NCI-H128 (cell line): ENCODE results near the gene RGS11.

Experiments used
- DNase-seq: peaks from one replicate; lab custom pipeline; 2025; ENCODE audit not compliant: unreplicated experiment; lab: John Stamatoyannopoulos, UW

RGS11 gene

DNA sequence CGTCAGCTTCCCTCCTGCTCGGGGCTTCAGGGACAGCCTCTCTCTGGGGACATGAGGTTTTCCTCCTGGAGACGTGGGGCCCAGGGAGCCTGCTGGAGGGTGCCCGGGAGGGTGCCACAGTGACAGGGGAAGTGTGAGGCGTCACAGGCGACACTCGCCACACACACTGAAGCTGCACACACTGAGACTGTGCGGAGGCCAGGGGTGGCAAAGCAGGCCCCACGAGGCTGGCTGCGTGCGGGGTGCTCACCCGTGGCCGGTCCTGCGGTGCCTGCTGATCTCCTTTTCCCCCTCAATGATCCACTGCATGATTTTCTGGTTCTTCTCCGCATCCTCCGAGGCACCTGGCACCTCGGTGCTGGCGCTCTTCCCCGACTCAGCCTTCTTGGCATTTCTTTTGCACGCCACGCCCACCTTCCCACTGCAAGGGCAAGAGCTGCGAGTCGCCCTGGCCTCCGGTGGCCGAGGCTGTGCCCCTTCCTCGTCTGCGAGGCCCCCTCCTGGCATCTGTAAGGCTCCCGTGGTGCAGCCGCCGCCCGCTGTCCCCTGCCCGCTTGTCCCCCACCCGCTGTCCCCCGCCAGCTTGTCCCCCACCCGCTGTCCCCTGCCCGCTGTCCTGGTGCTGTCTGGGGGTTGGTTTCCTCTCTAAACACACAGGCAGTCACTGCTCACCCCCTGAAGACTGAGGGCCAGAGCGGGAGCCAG lies 21.2 kb upstream of the RGS11 start:
- no peak for DNase-seq

DNA sequence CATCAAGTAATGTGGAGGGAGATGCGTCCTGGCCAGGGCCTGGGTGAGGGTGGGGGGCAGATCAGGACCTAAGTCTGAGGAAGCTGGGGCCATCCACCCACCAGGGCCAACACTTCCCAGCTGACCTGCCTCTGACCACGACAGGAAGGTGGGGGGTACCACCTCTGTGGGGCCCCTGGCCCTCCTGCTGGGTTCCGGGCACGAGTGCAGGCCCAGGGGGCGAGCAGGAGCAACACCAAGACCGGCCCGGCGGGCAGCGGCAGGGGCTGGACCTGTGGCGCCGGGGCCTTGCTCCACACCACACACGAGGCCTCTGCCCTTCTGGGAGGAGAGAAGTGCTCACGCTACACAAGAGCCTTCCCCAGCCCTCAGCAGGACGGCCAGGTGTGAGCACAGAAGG lies 20.5 kb upstream of the RGS11 start:
- no peak for DNase-seq

DNA sequence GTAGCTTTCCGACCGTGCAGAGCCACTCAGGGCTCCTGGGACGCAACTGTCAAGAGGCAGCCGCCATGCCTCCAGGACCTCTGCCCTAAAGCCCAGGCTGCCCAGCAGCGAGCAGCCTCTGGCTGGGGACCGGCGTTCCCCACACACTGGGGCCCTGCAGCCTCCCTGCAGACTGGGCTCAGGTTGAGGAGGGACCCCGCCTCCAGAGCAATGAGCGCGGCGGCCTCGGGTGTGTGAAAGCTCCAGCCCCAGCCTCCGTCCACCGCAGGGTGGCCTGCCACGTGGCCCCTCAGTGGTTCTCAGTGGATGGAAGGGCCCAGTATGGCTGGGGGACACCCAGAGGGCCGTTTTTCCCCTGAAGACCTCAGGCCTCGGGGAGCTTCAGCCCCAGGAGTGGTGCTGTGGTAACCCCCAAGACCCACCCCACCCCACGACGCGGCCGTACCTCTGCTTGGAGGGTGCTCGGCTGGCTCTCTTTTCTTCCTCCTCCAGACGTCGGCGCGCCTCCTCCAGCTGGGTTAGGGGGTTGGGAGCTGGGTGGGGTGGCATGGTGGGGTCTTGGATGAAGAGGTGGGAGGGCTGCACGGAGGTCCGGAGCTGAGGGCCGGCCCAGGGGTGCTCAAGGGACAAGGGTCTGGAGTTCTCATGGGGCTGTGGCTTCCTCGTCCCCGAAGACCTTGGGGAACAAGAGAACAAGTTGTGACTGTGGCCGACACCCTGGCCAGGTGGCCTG lies 17.5 kb upstream of the RGS11 start:
- no peak for DNase-seq

DNA sequence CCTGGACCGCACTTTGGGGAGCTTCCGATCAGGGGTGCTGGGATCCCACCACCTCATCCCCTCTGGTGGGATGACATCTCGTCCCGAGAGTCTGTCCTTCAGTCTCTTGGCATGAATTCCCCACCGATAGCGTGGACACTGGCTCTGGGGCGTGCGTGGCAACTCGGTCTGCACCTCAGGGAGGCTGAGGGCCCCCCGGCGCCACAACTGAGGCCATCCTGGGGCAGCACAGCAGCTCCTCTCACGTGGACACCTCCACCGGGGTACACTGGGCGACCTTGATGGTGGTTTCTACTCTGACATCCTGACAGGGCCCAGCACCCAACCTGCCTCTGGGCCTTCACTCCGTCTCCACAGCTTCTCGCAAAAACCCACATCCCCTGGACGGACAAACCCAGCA lies 15.8 kb upstream of the RGS11 start:
- DNase-seq: no peak

DNA sequence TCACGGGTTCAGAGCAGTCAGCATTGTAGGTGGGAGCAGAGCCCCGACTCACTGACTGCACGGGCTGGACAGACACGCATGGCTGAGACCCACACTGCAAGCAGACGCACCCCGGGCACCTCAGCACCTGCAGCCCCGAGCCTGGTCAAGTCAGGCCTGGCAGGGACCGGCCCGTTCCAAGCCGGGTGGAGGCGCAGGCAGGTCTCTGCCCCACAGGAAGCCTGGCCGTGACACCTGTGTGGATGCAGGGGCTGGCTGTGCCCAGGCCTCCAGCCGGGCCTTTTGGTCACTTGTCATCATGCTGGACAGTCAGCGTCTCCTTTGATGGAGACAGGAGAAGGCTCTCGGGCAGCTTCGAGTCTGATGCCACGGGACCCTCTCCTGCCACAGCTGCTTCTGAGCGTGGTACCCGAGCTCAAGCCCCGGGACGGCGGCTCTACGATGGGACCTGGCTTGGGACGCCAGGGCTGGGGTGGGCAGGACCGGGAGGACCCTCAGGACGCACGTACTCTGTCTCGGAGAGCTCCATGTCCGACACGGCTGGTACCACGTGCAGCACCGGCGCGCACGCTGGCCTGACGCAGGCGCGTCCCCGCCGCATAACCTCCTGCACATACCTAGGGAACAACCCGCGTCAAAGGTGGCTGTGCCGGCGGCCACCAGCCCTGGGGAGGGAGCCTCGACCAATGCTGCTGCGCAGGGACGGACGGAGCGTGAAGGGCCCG lies 15.1 kb upstream of the RGS11 start:
- DNase-seq: no peak

DNA sequence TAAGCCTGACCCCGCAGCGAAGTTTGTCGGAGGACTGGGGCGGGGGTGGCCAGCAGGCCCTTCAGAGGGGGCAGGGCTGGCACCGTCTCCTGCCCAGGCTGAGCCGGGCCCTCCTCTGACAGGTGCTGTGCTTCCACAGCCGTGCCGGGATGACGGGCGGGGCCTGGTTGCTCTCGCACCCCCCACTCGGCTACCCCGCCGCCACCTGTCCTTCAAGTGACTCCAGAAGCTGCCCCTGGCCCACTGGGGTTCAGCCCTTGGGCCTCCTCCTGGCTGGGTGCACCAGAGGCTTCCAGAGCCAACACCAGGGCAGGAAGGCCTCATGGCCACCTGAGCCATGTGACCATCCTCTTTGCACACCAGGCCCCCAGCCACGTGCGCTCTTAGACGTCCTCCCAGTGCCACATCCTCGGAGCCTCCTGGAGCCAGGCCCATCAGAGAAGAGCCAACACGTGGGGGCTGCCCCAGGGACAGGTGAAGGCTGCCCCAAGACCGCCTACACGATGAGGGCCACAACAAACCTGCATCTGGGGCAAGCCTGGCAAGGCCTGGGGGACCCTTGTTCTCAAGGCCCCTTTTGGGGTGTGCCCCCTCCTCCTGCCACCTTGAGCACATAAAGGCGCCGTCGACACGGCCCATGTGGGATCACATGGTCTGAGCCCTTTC lies 14.4 kb upstream of the RGS11 start:
- DNase-seq: no peak

DNA sequence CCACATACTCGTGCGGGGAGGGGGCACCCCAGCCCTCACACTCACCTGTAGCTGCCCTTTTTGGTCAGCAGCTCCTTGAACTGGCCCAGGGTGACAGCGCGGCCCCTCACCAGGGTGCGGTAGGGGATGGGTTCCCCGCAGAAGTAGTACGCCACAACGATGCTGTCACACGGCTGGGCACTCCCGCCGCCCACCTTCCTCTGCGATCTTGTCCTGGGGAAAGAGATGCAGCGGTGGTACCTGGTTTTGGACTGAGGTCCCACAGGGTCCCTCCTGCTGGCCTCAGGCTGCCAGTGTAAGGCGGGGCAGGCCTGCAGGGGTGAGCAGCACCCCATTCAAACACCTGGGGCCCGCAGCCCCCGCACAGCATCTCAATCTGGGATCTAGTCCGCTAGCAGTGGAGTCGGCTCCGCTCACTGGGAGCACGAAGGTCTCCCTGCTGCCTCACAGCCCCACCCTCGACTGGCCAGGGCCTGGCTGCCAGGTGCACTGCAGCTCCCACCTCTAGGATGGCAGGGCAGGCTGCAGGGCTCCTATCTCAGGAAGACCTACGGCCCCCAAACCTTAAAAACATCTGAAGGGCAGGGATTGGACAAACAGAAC lies 13.8 kb upstream of the RGS11 start:
- no peak for DNase-seq

DNA sequence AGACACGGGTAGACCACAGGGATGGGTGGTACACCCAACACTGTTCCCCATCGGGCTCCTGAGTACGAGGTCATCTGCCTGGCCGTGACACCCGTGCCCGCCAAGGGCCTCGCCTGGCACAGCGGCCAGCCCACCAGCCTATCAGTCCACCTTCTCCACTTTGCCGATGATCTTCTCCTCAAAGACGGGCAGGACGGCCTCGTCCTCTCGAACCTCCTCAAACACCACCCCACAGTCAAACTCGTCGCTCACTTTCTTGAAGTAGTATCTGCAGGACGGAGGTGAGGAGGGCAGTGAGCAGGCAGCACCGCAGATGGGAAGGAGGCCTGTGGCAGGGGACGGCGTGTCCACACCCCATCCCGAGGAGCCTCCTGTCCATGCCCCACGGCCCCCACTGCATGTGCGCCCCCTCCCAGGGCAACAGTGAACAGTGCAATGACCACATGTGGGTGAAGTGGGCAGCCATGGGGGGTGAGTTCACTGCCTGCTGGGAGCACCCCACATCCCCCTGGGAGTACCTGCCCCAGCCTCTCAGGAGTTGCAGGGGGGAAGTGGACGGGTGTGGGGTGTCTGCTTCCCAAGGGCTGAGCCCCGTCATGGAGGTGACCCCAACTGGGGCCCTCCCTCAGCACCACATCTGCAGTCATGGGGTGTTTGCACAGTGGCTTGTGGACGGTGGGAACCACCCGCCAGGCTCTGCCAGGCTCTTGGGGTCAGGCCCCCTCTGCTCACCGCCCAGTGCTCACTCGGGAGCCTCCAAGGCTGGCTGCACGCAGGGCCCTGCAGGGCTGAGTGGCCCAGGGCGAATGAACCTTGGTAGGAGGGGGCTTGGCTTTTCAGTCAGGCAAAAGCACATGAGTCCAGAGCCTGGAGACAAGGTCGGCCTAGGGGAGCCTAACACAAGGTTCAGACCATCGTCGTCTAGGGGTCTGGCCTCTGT lies 12.5 kb upstream of the RGS11 start:
- DNase-seq: no peak

DNA sequence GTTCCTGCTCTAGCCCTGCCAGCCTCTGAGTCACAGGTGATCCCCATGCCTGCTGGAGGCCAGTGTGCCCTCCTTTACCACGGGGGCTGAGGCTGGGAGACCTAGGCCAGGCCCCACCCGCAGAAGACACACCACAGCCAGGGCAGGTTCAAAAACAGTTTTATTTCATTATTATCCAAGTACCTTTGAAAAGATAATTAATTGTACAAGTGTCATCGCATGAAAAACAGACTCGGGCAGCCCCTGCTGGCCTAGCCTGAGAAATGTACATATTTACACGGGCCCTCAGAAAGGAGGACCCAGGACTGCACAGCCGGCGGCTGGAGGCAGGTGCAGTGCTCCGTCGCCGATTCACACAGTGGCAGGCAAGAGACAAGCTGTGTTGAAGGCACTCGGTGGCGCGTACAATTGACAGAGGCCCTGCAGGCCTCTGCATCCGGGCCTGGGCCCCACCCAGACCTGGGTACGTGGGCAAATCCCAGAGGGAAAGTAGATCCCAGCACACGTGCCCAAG lies 11.6 kb upstream of the RGS11 start:
- no peak for DNase-seq

DNA sequence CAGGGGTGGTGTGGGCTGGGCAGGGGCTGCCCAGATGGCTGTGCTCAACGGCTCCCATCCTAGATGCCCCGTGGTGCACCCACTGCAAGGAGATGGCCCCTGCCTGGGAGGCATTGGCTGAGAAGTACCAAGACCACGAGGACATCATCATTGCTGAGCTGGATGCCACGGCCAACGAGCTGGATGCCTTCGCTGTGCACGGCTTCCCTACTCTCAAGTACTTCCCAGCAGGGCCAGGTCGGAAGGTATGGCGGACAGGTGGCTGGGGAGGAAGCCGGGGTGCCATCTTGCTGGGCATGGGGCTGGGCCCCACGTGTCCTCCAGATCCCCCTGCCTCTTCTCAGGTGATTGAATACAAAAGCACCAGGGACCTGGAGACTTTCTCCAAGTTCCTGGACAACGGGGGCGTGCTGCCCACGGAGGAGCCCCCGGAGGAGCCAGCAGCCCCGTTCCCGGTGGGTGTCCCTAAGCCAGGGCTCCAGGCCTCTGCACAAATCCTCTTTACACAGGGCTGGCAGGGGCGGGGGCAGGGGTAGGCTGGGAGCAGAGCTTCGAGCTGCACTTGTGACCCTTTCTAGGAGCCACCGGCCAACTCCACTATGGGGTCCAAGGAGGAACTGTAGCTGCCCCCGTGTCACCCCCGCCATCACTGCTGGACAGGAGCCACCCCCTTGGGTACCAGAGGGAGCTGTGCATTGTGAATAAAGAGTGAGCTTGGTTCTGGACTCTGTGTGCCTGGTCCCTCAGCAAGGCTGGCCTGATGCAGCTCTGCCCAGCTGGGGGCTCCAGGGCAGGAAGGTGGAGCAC lies 10.9 kb upstream of the RGS11 start:
- DNase-seq: no peak

DNA sequence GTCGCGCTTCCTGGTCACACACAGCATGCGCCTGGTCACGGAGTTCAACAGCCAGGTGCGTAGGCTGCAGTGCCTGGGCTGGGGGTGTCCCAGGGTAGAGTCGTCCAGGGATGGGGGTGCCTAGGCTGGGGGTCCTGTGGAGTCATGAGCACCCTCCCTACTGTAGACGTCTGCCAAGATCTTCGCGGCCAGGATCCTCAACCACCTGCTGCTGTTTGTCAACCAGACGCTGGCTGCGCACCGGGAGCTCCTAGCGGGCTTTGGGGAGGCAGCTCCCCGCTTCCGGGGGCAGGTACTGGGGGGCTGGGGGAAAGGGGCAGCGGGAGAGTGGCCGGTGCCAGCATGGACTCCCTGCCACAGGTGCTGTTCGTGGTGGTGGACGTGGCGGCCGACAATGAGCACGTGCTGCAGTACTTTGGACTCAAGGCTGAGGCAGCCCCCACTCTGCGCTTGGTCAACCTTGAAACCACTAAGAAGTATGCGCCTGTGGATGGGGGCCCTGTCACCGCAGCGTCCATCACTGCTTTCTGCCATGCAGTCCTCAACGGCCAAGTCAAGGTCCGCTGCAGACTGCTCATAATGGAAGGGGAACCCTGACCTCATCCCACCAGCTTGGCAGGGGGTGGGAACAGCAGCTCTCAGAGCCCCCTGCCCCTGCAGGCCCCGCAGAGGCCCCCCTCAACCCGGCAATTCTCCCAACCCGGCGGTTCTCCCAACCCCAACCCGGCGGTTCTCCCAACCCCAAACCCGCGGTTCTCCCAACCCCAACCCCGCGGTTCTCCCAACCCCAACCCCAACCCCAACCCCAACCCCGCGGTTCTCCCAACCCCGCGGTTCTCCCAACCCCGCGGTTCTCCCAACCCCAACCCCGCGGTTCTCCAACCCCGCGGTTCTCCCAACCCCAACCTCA lies 9.7 kb upstream of the RGS11 start:
- DNase-seq: no peak

DNA sequence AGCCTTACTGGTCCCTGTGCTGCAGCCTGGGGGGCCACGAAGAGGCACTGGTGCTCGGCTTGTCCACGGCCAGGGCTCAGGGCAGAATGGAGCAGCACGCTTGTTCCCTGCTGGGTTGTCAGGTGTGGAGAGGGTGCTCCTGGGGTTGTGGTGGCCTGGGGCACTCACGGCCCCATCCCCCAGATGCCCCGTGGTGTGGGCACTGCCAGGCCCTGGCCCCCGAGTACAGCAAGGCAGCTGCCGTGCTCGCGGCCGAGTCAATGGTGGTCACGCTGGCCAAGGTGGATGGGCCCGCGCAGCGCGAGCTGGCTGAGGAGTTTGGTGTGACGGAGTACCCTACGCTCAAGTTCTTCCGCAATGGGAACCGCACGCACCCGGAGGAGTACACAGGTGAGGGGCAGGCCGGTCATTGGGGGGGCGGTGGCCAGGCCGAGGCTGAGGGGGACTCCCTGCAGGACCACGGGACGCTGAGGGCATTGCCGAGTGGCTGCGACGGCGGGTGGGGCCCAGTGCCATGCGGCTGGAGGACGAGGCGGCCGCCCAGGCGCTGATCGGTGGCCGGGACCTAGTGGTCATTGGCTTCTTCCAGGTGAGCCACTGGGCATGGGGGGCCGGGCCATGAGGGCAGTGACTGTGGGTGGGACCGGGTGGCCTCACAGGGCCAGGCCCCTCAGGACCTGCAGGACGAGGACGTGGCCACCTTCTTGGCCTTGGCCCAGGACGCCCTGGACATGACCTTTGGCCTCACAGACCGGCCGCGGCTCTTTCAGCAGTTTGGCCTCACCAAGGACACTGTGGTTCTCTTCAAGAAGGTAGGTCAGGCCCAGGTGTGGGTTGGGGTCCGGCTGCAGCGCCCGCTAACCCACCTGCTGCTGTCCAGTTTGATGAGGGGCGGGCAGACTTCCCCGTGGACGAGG lies 8.7 kb upstream of the RGS11 start:
- no peak for DNase-seq

DNA sequence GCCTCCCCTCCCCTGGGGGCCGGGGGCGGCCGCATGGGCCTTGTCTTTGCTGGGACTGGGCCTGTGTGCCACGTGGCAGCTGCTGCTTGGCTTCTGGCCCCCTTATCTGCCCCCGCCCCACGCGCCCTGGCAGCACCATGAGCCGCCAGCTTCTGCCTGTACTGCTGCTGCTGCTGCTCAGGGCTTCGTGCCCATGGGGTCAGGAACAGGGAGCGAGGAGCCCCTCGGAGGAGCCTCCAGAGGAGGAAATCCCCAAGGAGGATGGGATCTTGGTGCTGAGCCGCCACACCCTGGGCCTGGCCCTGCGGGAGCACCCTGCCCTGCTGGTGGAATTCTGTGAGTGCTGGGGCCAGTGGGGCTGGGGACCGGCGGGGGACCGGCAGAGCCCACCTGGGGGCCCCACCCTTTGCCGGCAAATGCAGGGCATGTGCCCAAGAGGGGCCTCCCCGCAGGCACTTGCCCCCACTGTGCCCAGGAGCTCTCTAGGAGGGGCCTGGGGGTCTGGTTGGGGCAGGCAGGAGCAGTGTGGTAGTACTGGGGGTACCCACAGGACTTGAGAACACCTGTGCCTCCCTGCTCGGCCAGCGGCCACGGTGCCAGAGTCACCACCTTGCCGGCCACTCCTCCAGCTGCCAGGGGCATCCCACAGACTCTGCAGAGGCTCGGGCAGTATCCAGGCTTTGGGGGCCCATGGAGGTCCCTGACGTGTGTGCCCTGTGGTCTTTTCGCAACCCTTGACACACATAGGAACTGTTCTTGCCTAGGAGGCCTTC lies 7.5 kb upstream of the RGS11 start, which contains the start of gene PDIA2:
PDIA2 (plus strand) TSS at position 132 of the 773 bp plus-strand sequence; CDS start at position 138, 6 bp downstream.
- DNase-seq: no peak

DNA sequence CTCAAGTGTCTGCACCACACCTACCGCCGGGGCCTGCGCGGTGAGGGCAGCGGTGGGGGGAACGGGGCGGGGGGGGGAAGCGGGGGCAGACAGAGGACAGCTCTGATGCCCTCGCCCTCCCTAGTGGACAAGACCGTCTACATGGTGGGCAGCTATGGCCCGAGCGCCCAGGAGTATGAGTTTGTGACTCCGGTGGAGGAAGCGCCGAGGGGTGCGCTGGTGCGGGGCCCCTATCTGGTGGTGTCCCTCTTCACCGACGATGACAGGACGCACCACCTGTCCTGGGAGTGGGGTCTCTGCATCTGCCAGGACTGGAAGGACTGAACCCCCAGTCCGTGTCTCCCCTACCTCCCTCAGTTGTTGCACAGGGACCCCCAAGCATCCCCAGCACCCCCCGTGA lies 6.7 kb upstream of the RGS11 start:
- DNase-seq: no peak

DNA sequence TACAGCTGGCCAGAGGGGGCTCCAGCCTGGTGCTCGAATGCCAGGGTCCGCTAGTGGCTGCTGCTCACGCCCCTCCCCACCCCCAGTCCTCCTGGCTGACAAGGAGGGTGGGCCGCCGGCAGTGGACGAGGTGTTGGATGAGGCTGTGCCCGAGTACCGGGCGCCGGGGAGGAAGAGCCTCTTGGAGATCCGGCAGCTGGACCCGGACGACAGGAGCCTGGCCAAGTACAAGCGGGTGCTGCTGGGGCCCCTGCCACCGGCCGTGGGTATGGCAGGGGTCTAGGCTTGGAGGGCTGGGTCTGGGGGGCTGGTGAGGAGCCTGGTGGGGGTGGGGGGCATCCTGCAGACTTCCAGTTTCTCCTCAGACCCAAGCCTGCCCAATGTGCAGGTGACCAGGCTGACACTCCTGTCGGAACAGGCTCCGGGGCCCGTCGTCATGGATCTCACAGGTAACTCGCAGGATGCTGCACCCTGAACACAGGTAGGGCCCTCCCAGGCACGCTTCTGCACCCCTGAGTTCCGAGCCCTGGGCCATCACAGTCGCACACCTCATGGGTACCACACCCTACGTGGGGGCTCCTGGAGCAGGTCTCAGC lies 6.0 kb upstream of the RGS11 start:
- no peak for DNase-seq
